Keratinocyte (primary cell): Measurements from ENCODE around the gene SLIT3. TPM values are rescaled to one million over a fixed set of nuclear protein-coding genes. Genes with fewer than 3 reads are reported as not detected.

ENCODE experiments used
- DNase-seq: peaks from one replicate; pipeline ENCODE4 v3.0.0-alpha.2; 2011; ENCODE audit warnings: low read depth, missing footprints, low spot score
- FAIRE-seq: peaks from 2 replicates; lab custom pipeline; 2011; peaks lifted over from hg19 to GRCh38; lab: Jason Lieb, UNC
- H2AFZ ChIP-seq: 2 replicates; pipeline ENCODE4 v1.6.0; 2012; ENCODE audit warnings: low read length, control low read depth, inconsistent platforms; ENCODE audit not compliant: control insufficient read depth
- H3K27ac ChIP-seq: 2 replicates; pipeline ENCODE4 v1.5.1; 2011; ENCODE audit warnings: low read length; ENCODE audit not compliant: control insufficient read depth, insufficient read depth
- H3K27me3 ChIP-seq: 3 replicates; pipeline ENCODE4 v1.6.0; 2011; ENCODE audit warnings: low read length; ENCODE audit not compliant: control insufficient read depth, insufficient read depth; ENCODE audit errors: extremely low read depth
- H3K36me3 ChIP-seq, 2 experiments: 2 replicates in 1 of 2; 3 replicates in 1 of 2; pipeline ENCODE4 v1.5.1; 2011; ENCODE audit warnings: low read length in 2 of 2, mild to moderate bottlenecking in 1 of 2; ENCODE audit not compliant: control insufficient read depth in 2 of 2, insufficient read depth in 2 of 2; ENCODE audit errors: extremely low read depth in 1 of 2
- H3K4me1 ChIP-seq: 3 replicates; pipeline ENCODE4 v1.5.1; 2011; ENCODE audit warnings: low read length; ENCODE audit not compliant: control insufficient read depth, insufficient read depth; ENCODE audit errors: extremely low read depth
- H3K4me2 ChIP-seq: 3 replicates; pipeline ENCODE4 v1.6.0; 2011; ENCODE audit warnings: low read depth, low read length; ENCODE audit not compliant: control insufficient read depth, insufficient read depth; ENCODE audit errors: extremely low read depth
- H3K4me3 ChIP-seq, 3 experiments: fragments of 200-600 bp in 1 of 3; sonication (generic) in 1 of 3; 2 replicates in 2 of 3; 3 replicates in 1 of 3; pipeline ENCODE4 v1.5.1; 2011 to 2016; ENCODE audit warnings: low read length in 3 of 3, mild to moderate bottlenecking in 3 of 3, control low read depth in 2 of 3, inconsistent platforms in 1 of 3, low read depth in 1 of 3, mixed read lengths in 1 of 3, mixed run types in 1 of 3, moderate library complexity in 1 of 3; ENCODE audit not compliant: control insufficient read depth in 2 of 3, insufficient read depth in 2 of 3; ENCODE audit errors: extremely low read depth in 1 of 3
- H3K79me2 ChIP-seq: 2 replicates; pipeline ENCODE4 v1.6.0; 2012; ENCODE audit warnings: low read length; ENCODE audit not compliant: control insufficient read depth, insufficient read depth
- H3K9ac ChIP-seq: 3 replicates; pipeline ENCODE4 v1.6.0; 2011; ENCODE audit warnings: low read length; ENCODE audit not compliant: control insufficient read depth, insufficient read depth; ENCODE audit errors: extremely low read depth
- H3K9me1 ChIP-seq: 3 replicates; pipeline ENCODE4 v1.6.0; 2011; ENCODE audit warnings: low read length; ENCODE audit not compliant: control insufficient read depth, insufficient read depth; ENCODE audit errors: extremely low read depth
- H3K9me3 ChIP-seq: 2 replicates; pipeline ENCODE4 v1.5.1; 2012; ENCODE audit warnings: low read depth, low read length; ENCODE audit not compliant: control insufficient read depth
- H4K20me1 ChIP-seq: 3 replicates; pipeline ENCODE4 v1.6.0; 2011; ENCODE audit warnings: low read length; ENCODE audit not compliant: control insufficient read depth, insufficient read depth; ENCODE audit errors: extremely low read depth
- CTCF ChIP-seq, 3 experiments: IDR thresholded peaks in 1 of 3; conservative IDR thresholded peaks in 1 of 3; optimal IDR thresholded peaks in 1 of 3; 2 replicates in 2 of 3; 3 replicates in 1 of 3; pipeline versions ENCODE3 to v1.5.1; 2011; ENCODE audit warnings: low read length in 3 of 3, mild to moderate bottlenecking in 3 of 3, moderate library complexity in 2 of 3, control low read depth in 1 of 3, inconsistent platforms in 1 of 3; ENCODE audit not compliant: insufficient read depth in 2 of 3; ENCODE audit errors: extremely low read depth in 1 of 3
- EZH2 ChIP-seq: IDR thresholded peaks from one replicate; pipeline ENCODE4 v1.6.1; 2012; ENCODE audit warnings: inconsistent platforms, mild to moderate bottlenecking, low read length, moderate library complexity
- dilution Hi-C: fragments of 300-500 bp; cut with MboI; formaldehyde crosslinking; loops from one replicate; pipeline ENCODE4 v1.7.0; 2020; ENCODE audit warnings: low sequenced_read_pairs; ENCODE audit not compliant: extremely low pct_ligation_motif_present
- polyA plus RNA-seq, 5 experiments: library from polyadenylated mRNA; depleted of rRNA in 3 of 5; stranded (reverse) in 3 of 5; stranded (forward) in 1 of 5; unstranded in 1 of 5; fragments of >200 nt; gene quantifications; 1 replicate in 1 of 5; 2 replicates in 3 of 5; 3 replicates in 1 of 5; pipeline versions ENCODE4 v1.2.1 to v1.2.3, GENCODE V29; 2011 to 2012; ENCODE audit warnings: missing spikeins in 2 of 5, low read depth in 1 of 5, low replicate concordance in 1 of 5

Gene SLIT3
- polyA plus RNA-seq, 1 donor (not counting 4 experiments of a cell fraction or from before 2014, with no cell fraction given): 2.4 TPM

- H3K4me3 ChIP-seq: no peak overlapping the region
- no peaks in the 10 kb centered on the region for H4K20me1 ChIP-seq
- FAIRE-seq: no peak
- DNase-seq: no peak
- H3K9me3 ChIP-seq: no peaks in the 10 kb centered on the region
- no peaks in the 10 kb centered on the region for H3K36me3 ChIP-seq
- TF ChIP-seq EZH2: no peak
- H3K4me2 ChIP-seq: no peak overlapping the region
- no peak overlapping the region for H3K9ac ChIP-seq
- H3K4me1 ChIP-seq: no peaks in the 10 kb centered on the region
- H2AFZ ChIP-seq: no peak overlapping the region
- dilution Hi-C loops: no loop called here
- H3K79me2 ChIP-seq: no peaks in the 10 kb centered on the region
- no peaks in the 10 kb centered on the region for H3K9me1 ChIP-seq
- H3K27ac ChIP-seq: no peak overlapping the region
- no peaks in the 10 kb centered on the region for H3K27me3 ChIP-seq
These were observed 51.9 kb downstream of the SLIT3 start for GRCh38 chr5:169248996-169249395.

- no peak overlapping the region for H3K9ac ChIP-seq
- FAIRE-seq (no peak), DNase-seq (no peak)
- H4K20me1 ChIP-seq: no peaks in the 10 kb centered on the region
- no peaks in the 10 kb centered on the region for H3K27me3 ChIP-seq
- TF ChIP-seq CTCF (optimal IDR thresholded peaks at IDR 0.05 in 1 of 3, IDR thresholded peaks at IDR 0.05 in 1 of 3, conservative IDR thresholded peaks at IDR 0.05 in 1 of 3; ENCODE audit: extremely low read depth in 1 of 3, insufficient read depth in 2 of 3, low read length in 3 of 3) (no peak), EZH2 (no peak)
- dilution Hi-C loops: no loop called here
- no peak overlapping the region for H3K27ac ChIP-seq
- H3K79me2 ChIP-seq: no peaks in the 10 kb centered on the region
- no peaks in the 10 kb centered on the region for H3K9me3 ChIP-seq
- no peaks in the 10 kb centered on the region for H3K36me3 ChIP-seq
- H2AFZ ChIP-seq: no peak overlapping the region
- no peaks in the 10 kb centered on the region for H3K9me1 ChIP-seq
- no peaks in the 10 kb centered on the region for H3K4me1 ChIP-seq
- no peak overlapping the region for H3K4me3 ChIP-seq
- no peak overlapping the region for H3K4me2 ChIP-seq
These were observed 52.4 kb downstream of the SLIT3 start for GRCh38 chr5:169248550-169248949.

GRCh38 chr5:169244812-169245211, 56.1 kb downstream of the SLIT3 start:
- DNase-seq: no peak
- Histone ChIP-seq H3K4me2 (no peak overlapping the region), H3K4me3 (no peak overlapping the region), H4K20me1 (no peaks in the 10 kb centered on the region), H3K27ac (no peak overlapping the region), H3K36me3 (no peaks in the 10 kb centered on the region), H3K9me1 (no peaks in the 10 kb centered on the region), H3K4me1 (no peaks in the 10 kb centered on the region), H3K9ac (no peak overlapping the region), H2AFZ (no peak overlapping the region), H3K9me3 (no peaks in the 10 kb centered on the region), H3K79me2 (no peaks in the 10 kb centered on the region), H3K27me3 (no peaks in the 10 kb centered on the region)
- FAIRE-seq: no peak
- TF ChIP-seq EZH2 (no peak), CTCF (optimal IDR thresholded peaks at IDR 0.05 in 1 of 3, IDR thresholded peaks at IDR 0.05 in 1 of 3, conservative IDR thresholded peaks at IDR 0.05 in 1 of 3; ENCODE audit: extremely low read depth in 1 of 3, insufficient read depth in 2 of 3, low read length in 3 of 3) (no peak)
- dilution Hi-C loops: no loop called here
